Measurements from ENCODE around the gene C2orf81.
"Not testable (repeated sequence)": the region's sequence is repeated elsewhere in the genome, so short reads cannot be mapped to it uniquely, and the experiment has no call there.

The C2orf81 gene

GRCh38 chr2:74447230-74447999 is 26.0 kb upstream of the C2orf81 start:
- in situ Hi-C loops (cut with HindIII; ENCODE audit: low pct_ligation_motif_present, low pct_unique_long_range_greater_than_20kb, low sequenced_read_pairs) = no loop called here

GRCh38 chr2:74444498-74445318 is 23.3 kb upstream of the C2orf81 start:
- in situ Hi-C loops (cut with HindIII; ENCODE audit: low pct_ligation_motif_present, low pct_unique_long_range_greater_than_20kb, low sequenced_read_pairs) = no loop called here
- DNase-seq = peak; percentile 39

More at GRCh38 chr2:74447230-74447999, 26.0 kb upstream of the C2orf81 start:
- no peak for DNase-seq

- DNase-seq; in situ Hi-C loops (cut with HindIII; ENCODE audit: low pct_ligation_motif_present, low pct_unique_long_range_greater_than_20kb, low sequenced_read_pairs): not testable (repeated sequence)
Observed at GRCh38 chr2:74442483-74443297, 21.3 kb upstream of the C2orf81 start.

- peak; percentile 88 for DNase-seq
- in situ Hi-C loops (cut with HindIII; ENCODE audit: low pct_ligation_motif_present, low pct_unique_long_range_greater_than_20kb, low sequenced_read_pairs) = no loop called here
Observed at GRCh38 chr2:74441690-74442482, 20.5 kb upstream of the C2orf81 start, which contains the start of gene RTKN. Gene RTKN, minus strand, starts transcription at chr2:74441937. Its CDS starts 121 bp downstream, at chr2:74441816.

- DNase-seq = peak; percentile 52
- in situ Hi-C loops (cut with HindIII; ENCODE audit: low pct_ligation_motif_present, low pct_unique_long_range_greater_than_20kb, low sequenced_read_pairs) = no loop called here
Observed at GRCh38 chr2:74441170-74441689, 19.8 kb upstream of the C2orf81 start.

GRCh38 chr2:74440378-74441169 is 19.2 kb upstream of the C2orf81 start:
- in situ Hi-C loops (cut with HindIII; ENCODE audit: low pct_ligation_motif_present, low pct_unique_long_range_greater_than_20kb, low sequenced_read_pairs) = no loop called here

GRCh38 chr2:74439803-74440377 is 18.5 kb upstream of the C2orf81 start:
- in situ Hi-C loops (cut with HindIII; ENCODE audit: low pct_ligation_motif_present, low pct_unique_long_range_greater_than_20kb, low sequenced_read_pairs) = no loop called here
- DNase-seq = no peak

More at GRCh38 chr2:74440378-74441169, 19.2 kb upstream of the C2orf81 start:
- peak; percentile 86 for DNase-seq

GRCh38 chr2:74439373-74439772 is 18.0 kb upstream of the C2orf81 start:
- in situ Hi-C loops (cut with HindIII; ENCODE audit: low pct_ligation_motif_present, low pct_unique_long_range_greater_than_20kb, low sequenced_read_pairs) = no loop called here
- no peak for DNase-seq

GRCh38 chr2:74438248-74438647 is 16.8 kb upstream of the C2orf81 start:
- DNase-seq = no peak
- in situ Hi-C loops (cut with HindIII; ENCODE audit: low pct_ligation_motif_present, low pct_unique_long_range_greater_than_20kb, low sequenced_read_pairs) = no loop called here

- no peak for DNase-seq
- in situ Hi-C loops (cut with HindIII; ENCODE audit: low pct_ligation_motif_present, low pct_unique_long_range_greater_than_20kb, low sequenced_read_pairs) = no loop called here
Observed at GRCh38 chr2:74436848-74437695, 15.7 kb upstream of the C2orf81 start.

GRCh38 chr2:74436111-74436805 is 14.8 kb upstream of the C2orf81 start:
- DNase-seq = no peak
- in situ Hi-C loops (cut with HindIII; ENCODE audit: low pct_ligation_motif_present, low pct_unique_long_range_greater_than_20kb, low sequenced_read_pairs) = no loop called here

GRCh38 chr2:74430502-74430901 is 9.1 kb upstream of the C2orf81 start:
- in situ Hi-C loops (cut with HindIII; ENCODE audit: low pct_ligation_motif_present, low pct_unique_long_range_greater_than_20kb, low sequenced_read_pairs) = no loop called here
- DNase-seq = no peak

- in situ Hi-C loops (cut with HindIII; ENCODE audit: low pct_ligation_motif_present, low pct_unique_long_range_greater_than_20kb, low sequenced_read_pairs) = no loop called here
Observed at GRCh38 chr2:74429487-74430451, 8.3 kb upstream of the C2orf81 start.

GRCh38 chr2:74428675-74429074 is 7.3 kb upstream of the C2orf81 start:
- in situ Hi-C loops (cut with HindIII; ENCODE audit: low pct_ligation_motif_present, low pct_unique_long_range_greater_than_20kb, low sequenced_read_pairs) = no loop called here
- DNase-seq = no peak

More at GRCh38 chr2:74429487-74430451, 8.3 kb upstream of the C2orf81 start:
- no peak for DNase-seq

All from ACHN (cell line).